Thyroid gland (tissue), 4 donors: ENCODE data around the gene PGP.

Experiments
- POLR2A ChIP-seq, 2 donors: fragments of 450-650 bp; IDR thresholded peaks; one replicate each; pipeline ENCODE4 v1.6.1; 2017; ENCODE audit warnings: antibody characterized with exemption in 2 of 2, mild to moderate bottlenecking in 2 of 2, moderate library complexity in 1 of 2
- TF ChIP-seq, protein P1 (sequence below), 6 experiments: fragments of 200-600 bp in 3 of 6; fragments of 450-650 bp in 3 of 6; sonication (generic) in 3 of 6; IDR thresholded peaks; one replicate each; pipeline ENCODE4 v1.5.1; 2016 to 2019; ENCODE audit warnings: antibody characterized with exemption in 6 of 6, mild to moderate bottlenecking in 2 of 6, inconsistent platforms in 1 of 6, moderate library complexity in 1 of 6

GRCh38 chr16:2186064-2186463 is 28.6 kb downstream of the PGP start:
- TF ChIP-seq, protein P1, sequence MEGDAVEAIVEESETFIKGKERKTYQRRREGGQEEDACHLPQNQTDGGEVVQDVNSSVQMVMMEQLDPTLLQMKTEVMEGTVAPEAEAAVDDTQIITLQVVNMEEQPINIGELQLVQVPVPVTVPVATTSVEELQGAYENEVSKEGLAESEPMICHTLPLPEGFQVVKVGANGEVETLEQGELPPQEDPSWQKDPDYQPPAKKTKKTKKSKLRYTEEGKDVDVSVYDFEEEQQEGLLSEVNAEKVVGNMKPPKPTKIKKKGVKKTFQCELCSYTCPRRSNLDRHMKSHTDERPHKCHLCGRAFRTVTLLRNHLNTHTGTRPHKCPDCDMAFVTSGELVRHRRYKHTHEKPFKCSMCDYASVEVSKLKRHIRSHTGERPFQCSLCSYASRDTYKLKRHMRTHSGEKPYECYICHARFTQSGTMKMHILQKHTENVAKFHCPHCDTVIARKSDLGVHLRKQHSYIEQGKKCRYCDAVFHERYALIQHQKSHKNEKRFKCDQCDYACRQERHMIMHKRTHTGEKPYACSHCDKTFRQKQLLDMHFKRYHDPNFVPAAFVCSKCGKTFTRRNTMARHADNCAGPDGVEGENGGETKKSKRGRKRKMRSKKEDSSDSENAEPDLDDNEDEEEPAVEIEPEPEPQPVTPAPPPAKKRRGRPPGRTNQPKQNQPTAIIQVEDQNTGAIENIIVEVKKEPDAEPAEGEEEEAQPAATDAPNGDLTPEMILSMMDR (IDR thresholded peaks at IDR 0.05), result no peak
- TF ChIP-seq POLR2A (IDR thresholded peaks at IDR 0.05), result no peak
